Neural crest cell (in vitro differentiated cells): ENCODE results near the gene AAGAB. TPM values are rescaled to one million over a fixed set of nuclear protein-coding genes. Genes with fewer than 3 reads are reported as not detected.
A peak's percentile ranks its signal among the peaks of the same experiment; 100 is the strongest.

ENCODE experiments used
- DNase-seq: peaks from one replicate; pipeline ENCODE4 v3.0.0; 2021; ENCODE audit warnings: low read depth, mixed read lengths, low spot score
- H3K27ac Mint-ChIP-seq: one replicate; pipeline ENCODE4 v1.8.0; 2021; ENCODE audit warnings: mild to moderate bottlenecking, mixed read lengths; ENCODE audit not compliant: unreplicated experiment
- H3K27me3 Mint-ChIP-seq: 2 replicates; pipeline ENCODE4 v1.8.0; 2021; ENCODE audit warnings: low read depth, mild to moderate bottlenecking, mixed read lengths
- H3K36me3 Mint-ChIP-seq: 2 replicates; pipeline ENCODE4 v1.8.0; 2021; ENCODE audit warnings: low read depth, mild to moderate bottlenecking, mixed read lengths
- H3K4me1 Mint-ChIP-seq: 2 replicates; pipeline ENCODE4 v1.8.0; 2021; ENCODE audit warnings: mixed read lengths
- H3K4me3 Mint-ChIP-seq: one replicate; pipeline ENCODE4 v1.8.0; 2021; ENCODE audit warnings: mild to moderate bottlenecking, mixed read lengths
- H3K9me3 Mint-ChIP-seq: 2 replicates; pipeline ENCODE4 v1.8.0; 2021; ENCODE audit warnings: mixed read lengths
- total RNA-seq: library from RNA; stranded (reverse); gene quantifications from 2 replicates; pipeline ENCODE4 v1.2.1, GENCODE V29; 2021
- TF ChIP-seq, protein P1 (sequence below): fragments of 200-600 bp; sonication (generic); conservative IDR thresholded peaks from 2 replicates; pipeline ENCODE4 v1.5.0; 2021; ENCODE audit warnings: antibody characterized with exemption, mild to moderate bottlenecking

Gene AAGAB
- total RNA-seq, 1 donor from 2014 or later = 54.9 TPM

DNA sequence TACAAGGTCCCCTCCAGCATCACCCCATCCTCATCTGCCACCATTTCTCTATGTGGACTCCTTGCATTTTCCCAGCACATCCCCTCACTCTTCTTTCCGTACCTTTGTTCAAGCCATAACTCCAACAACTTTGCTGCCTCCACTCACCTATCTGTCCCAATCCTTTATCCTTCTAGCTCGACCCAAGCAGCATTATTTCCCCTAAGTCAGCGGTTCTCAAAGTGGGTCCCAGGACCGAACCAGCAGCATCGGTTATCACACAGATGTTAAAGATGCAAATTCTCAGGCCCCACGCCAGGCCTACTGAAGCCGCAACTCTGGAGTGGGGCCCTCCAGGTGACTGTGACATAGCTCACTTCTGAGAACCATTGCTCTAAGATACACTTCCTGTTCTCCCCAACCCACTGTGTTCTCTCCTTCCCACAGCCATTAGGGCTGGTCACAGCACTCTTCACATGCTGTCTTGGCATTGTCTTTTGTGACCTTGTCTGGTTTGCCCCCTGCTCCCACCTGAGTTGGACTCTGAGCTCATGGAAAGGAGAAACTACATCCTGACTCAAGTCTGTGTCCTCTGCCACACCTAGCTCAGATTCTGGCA, 56.2 kb downstream of the AAGAB start:
- Mint-ChIP-seq H3K36me3 (peaks cover 22% of the 10 kb centered on the region), H3K4me3 (no peak overlapping the region), H3K27ac (no peak overlapping the region), H3K27me3 (no peaks in the 10 kb centered on the region), H3K4me1 (peaks cover 20% of the 10 kb centered on the region), H3K9me3 (peaks cover 2% of the 10 kb centered on the region)
- TF ChIP-seq, protein P1, sequence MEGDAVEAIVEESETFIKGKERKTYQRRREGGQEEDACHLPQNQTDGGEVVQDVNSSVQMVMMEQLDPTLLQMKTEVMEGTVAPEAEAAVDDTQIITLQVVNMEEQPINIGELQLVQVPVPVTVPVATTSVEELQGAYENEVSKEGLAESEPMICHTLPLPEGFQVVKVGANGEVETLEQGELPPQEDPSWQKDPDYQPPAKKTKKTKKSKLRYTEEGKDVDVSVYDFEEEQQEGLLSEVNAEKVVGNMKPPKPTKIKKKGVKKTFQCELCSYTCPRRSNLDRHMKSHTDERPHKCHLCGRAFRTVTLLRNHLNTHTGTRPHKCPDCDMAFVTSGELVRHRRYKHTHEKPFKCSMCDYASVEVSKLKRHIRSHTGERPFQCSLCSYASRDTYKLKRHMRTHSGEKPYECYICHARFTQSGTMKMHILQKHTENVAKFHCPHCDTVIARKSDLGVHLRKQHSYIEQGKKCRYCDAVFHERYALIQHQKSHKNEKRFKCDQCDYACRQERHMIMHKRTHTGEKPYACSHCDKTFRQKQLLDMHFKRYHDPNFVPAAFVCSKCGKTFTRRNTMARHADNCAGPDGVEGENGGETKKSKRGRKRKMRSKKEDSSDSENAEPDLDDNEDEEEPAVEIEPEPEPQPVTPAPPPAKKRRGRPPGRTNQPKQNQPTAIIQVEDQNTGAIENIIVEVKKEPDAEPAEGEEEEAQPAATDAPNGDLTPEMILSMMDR = no peak
- DNase-seq = no peak

DNA sequence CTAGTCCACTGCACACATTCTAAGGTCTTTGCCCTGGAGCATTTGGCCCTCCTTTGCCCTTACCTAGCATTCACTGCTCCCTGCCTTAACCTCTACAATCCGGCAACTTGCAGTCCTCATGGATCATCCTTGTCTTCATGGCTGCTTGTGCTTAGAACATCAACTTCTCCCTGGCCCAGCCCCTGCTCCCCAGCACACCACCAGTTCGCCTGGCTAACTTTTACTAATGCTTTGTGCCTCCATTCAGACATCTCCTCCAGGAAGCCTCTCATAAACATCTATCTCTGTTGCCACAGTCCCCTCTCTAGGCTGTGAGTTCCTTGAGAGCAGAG, 57.1 kb downstream of the AAGAB start:
- Mint-ChIP-seq H3K9me3 (peaks cover 2% of the 10 kb centered on the region), H3K27ac (peak overlapping the region; percentile 51), H3K27me3 (no peaks in the 10 kb centered on the region), H3K4me1 (peaks cover 20% of the 10 kb centered on the region), H3K4me3 (no peak overlapping the region), H3K36me3 (peaks cover 22% of the 10 kb centered on the region)
- DNase-seq = no peak
- TF ChIP-seq, protein P1 = no peak

DNA sequence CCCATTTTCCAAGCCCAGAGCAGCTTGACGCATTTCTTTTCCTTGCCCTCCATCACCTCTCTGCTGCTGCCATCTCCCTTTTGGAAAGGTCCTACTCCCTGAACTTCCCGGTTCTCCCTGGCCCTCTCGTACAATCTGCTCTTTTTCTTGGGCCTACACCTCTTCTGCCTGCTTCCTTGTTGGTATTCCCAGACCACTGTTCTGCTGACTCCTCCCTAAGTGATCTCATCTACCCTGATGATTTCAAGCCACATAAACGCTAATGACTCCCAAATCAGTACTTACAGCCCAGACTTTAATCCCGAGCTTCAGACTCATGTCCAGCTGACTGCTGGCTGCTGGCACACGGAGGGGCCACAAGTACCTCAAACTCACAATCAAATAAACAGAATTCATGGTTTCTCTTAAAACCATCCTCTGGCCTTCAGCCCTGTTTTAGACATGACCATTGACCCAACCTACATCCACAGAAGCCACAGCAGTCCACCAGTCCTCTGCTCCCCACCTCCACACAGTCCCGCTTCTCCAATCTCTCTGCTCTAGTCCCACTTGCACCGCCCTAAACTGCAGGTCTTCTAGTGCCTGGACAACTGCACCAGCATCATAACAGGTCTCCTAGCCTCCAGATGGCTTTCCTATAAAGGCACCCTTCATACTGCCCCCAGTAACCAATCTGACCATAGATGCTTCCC, 57.6 kb downstream of the AAGAB start:
- H3K27me3 Mint-ChIP-seq = no peaks in the 10 kb centered on the region
- TF ChIP-seq, protein P1 = no peak
- no peak for DNase-seq
- peaks cover 24% of the 10 kb centered on the region for H3K36me3 Mint-ChIP-seq
- H3K27ac Mint-ChIP-seq = peak overlapping the region; percentile 19
- H3K4me1 Mint-ChIP-seq = peaks cover 17% of the 10 kb centered on the region
- peaks cover 2% of the 10 kb centered on the region for H3K9me3 Mint-ChIP-seq
- H3K4me3 Mint-ChIP-seq = no peak overlapping the region

DNA sequence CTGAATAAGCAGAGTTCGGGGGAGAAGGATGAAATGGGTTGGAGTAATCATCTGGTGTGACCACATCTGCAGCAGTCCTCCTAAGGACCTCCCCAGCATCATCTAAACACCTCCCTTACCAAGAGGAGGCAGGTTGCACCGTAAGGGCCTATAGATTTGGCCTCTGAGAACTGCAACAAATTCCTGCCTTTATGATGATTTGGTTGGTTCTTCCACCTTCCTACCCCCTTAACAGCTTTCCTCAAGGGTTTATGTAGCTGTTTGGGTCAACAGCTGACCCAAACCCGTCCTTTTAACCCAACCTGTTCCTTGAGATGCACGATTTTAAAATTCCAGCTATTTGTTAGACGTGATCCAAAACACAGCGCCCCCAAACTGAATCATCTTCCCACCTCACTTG, 58.2 kb downstream of the AAGAB start:
- Mint-ChIP-seq H3K36me3 (peaks cover 27% of the 10 kb centered on the region), H3K4me3 (no peak overlapping the region), H3K27ac (peak overlapping the region; percentile 19), H3K27me3 (no peaks in the 10 kb centered on the region), H3K4me1 (peaks cover 11% of the 10 kb centered on the region), H3K9me3 (peaks cover 2% of the 10 kb centered on the region)
- no peak for DNase-seq
- TF ChIP-seq, protein P1 = no peak

DNA sequence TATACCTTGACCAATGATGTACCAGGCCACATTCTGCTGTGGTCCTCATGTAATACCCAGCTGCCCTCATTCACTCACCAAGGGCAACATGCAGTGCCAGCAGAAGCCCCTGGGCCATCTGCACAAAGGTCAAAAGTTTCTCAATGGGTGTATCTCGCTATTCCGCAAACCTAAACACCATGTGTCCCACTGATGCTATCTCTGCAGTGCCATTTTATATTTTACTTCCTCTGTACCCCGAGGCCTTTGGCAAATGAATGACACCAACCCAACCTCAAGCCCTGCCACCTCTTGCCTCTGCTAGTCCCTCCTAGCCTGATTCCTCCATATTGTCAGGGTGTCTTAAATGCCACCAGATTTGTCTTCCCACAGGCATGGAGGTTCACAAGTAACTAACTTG, 59.2 kb downstream of the AAGAB start:
- DNase-seq = no peak
- no peaks in the 10 kb centered on the region for H3K27me3 Mint-ChIP-seq
- peaks cover 2% of the 10 kb centered on the region for H3K9me3 Mint-ChIP-seq
- peaks cover 4% of the 10 kb centered on the region for H3K4me1 Mint-ChIP-seq
- TF ChIP-seq, protein P1 = no peak
- H3K4me3 Mint-ChIP-seq = no peak overlapping the region
- H3K36me3 Mint-ChIP-seq = peaks cover 25% of the 10 kb centered on the region
- H3K27ac Mint-ChIP-seq = no peak overlapping the region
